HepG2 (cell line): ENCODE results near the gene SULT1B1. TPM values are rescaled to one million over a fixed set of nuclear protein-coding genes. Genes with fewer than 3 reads are reported as not detected.

Experiments
- DMTF1 ChIP-seq: sonication (generic); formaldehyde crosslinking; IDR thresholded peaks from 2 replicates; pipeline ENCODE4 v1.4.0; 2020; ENCODE audit warnings: mild to moderate bottlenecking, missing genetic modification reagents
- DNMT1 ChIP-seq: sonication (generic); formaldehyde crosslinking; IDR thresholded peaks from 2 replicates; pipeline ENCODE4 v1.5.1; 2020; ENCODE audit warnings: mild to moderate bottlenecking, missing genetic modification reagents
- KDM2A ChIP-seq: sonication (generic); formaldehyde crosslinking; IDR thresholded peaks from 2 replicates; pipeline ENCODE4 v1.4.0; 2020; ENCODE audit warnings: low read depth, missing genetic modification reagents, borderline replicate concordance
- ZNF564 ChIP-seq: sonication (generic); formaldehyde crosslinking; IDR thresholded peaks from 2 replicates; pipeline ENCODE4 v1.8.1; 2023; ENCODE audit warnings: mild to moderate bottlenecking, missing genetic modification reagents
- polyA plus RNA-seq, 8 experiments: library from polyadenylated mRNA; depleted of rRNA in 3 of 8; stranded (reverse) in 7 of 8; unstranded in 1 of 8; fragments of >200 nt; fragmentation: Illumina TruSeq in 4 of 8; extraction: Trizol in 4 of 8; gene quantifications; 2 replicates each; pipeline versions ENCODE4 v1.2.1 to v1.2.3, GENCODE V29; 2011 to 2016; ENCODE audit warnings: low read depth in 4 of 8, missing spikeins in 1 of 8, mixed read lengths in 1 of 8; ENCODE audit not compliant: insufficient read depth in 1 of 8
- total RNA-seq, 5 experiments: library from RNA; depleted of rRNA; stranded (reverse); fragments of >200 nt; fragmentation: Illumina TruSeq; extraction: Trizol; gene quantifications; 2 replicates each; pipeline ENCODE4 v1.2.3, GENCODE V29; 2016; ENCODE audit warnings: low read depth in 1 of 5

The SULT1B1 gene
- total and polyA plus RNA-seq, 2 of the 13 experiments (the other 11 are each of a cell fraction or from before 2014, with no cell fraction given), result 0.20 to 0.25 TPM

- no peak for TF ChIP-seq ZNF564 (CRISPR knock-in tag)
- TF ChIP-seq DNMT1 (CRISPR knock-in tag), result no peak
- no peak for TF ChIP-seq KDM2A (CRISPR knock-in tag)
- no peak for TF ChIP-seq DMTF1
These were observed 75.6 kb downstream of the SULT1B1 start (continued) for GRCh38 chr4:69684804-69685203.

Other genes with a start within 250 kb of the SULT1B1 start
- not detected in 2 replicates for gene UGT2A2, start 121.0 kb downstream of the SULT1B1 start, total RNA-seq (2016; rRNA removed; fragmentation: Illumina TruSeq; extraction: Trizol)
- gene UGT2A2, start 121.0 kb downstream of the SULT1B1 start, polyA plus RNA-seq (2011; rRNA removed), result not detected in 2 replicates
- not detected in 2 replicates for gene UGT2A1, start 107.4 kb downstream of the SULT1B1 start, total RNA-seq (2016; rRNA removed; fragmentation: Illumina TruSeq; extraction: Trizol)
- gene UGT2A1, start 107.4 kb downstream of the SULT1B1 start, polyA plus RNA-seq (2011; rRNA removed), result not detected in 2 replicates
- gene SULT1E1, start 99.5 kb upstream of the SULT1B1 start, total RNA-seq (2016; rRNA removed; fragmentation: Illumina TruSeq; extraction: Trizol), result 3.7 and 3.9 TPM in 2 replicates
- gene SULT1E1, start 99.5 kb upstream of the SULT1B1 start, polyA plus RNA-seq (2011; rRNA removed), result 1.7 and 1.8 TPM in 2 replicates
- not detected in 2 replicates for gene CSN1S1, start 170.4 kb upstream of the SULT1B1 start, total RNA-seq (2016; rRNA removed; fragmentation: Illumina TruSeq; extraction: Trizol)
- gene CSN1S1, start 170.4 kb upstream of the SULT1B1 start, polyA plus RNA-seq (2011; rRNA removed), result not detected in 2 replicates
- not detected in 2 replicates for gene CSN2, start 205.1 kb upstream of the SULT1B1 start, total RNA-seq (2016; rRNA removed; fragmentation: Illumina TruSeq; extraction: Trizol)
- 0.15 TPM in 1 of 2 replicates, not detected in the other for gene CSN2, start 205.1 kb upstream of the SULT1B1 start, polyA plus RNA-seq (2011; rRNA removed)
- not detected in 2 replicates for gene STATH, start 235.3 kb upstream of the SULT1B1 start, total RNA-seq (2016; rRNA removed; fragmentation: Illumina TruSeq; extraction: Trizol)
- gene STATH, start 235.3 kb upstream of the SULT1B1 start, polyA plus RNA-seq (2011; rRNA removed), result not detected in 2 replicates